ENCODE results near the gene CTIF.

CTIF gene

DNA sequence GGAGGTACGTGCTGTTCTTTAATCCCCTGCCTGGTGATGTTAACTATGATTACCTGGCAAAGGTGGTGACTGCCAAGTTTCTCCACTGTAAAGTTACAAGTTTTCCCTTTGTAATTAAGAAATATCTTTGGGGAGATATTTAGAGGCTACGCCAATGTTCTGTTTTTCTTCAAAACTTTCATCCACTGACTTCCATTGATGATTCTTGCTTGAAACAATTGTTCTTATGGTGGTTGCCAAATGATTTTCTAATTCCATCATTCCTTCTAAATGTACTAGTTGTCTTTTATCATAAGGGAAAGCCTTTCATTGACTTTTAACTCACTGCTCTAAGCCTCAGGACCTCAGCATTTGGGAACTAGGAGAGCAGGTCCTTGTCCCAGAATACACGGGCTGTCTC lies 206.5 kb downstream of the CTIF start:
- no peaks in the 10 kb centered on the region for H3K9me3 Mint-ChIP-seq
- no peak overlapping the region for H3K27ac Mint-ChIP-seq
- DNase-seq (ENCODE audit: low spot score in 2 of 2) (no peak), ATAC-seq (no peak)
- no peaks in the 10 kb centered on the region for H3K36me3 Mint-ChIP-seq
- no peaks in the 10 kb centered on the region for H3K4me1 Mint-ChIP-seq
- H3K4me3 Mint-ChIP-seq, result no peak overlapping the region

DNA sequence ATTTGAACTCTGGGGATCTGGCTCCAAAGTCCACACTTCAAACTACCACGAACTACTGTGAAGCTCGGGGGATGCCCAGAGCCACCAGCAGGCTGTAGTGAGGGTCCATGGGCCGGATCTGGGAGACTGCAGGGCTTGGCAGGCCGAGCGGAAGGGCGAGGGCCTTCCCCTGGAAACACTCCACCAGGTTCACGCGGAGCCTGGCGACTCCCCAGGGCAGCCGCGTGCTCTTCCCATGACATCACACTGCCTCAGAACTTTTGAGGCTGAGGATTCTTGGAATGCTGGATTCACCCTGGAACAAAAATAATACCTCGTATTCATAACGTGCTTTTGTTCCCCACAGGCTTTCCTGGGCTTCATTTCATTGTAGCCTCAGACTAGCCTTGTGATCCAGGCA lies 210.9 kb downstream of the CTIF start:
- Mint-ChIP-seq H3K9me3 (no peaks in the 10 kb centered on the region), H3K4me1 (peaks cover under 1% of the 10 kb centered on the region), H3K4me3 (no peak overlapping the region), H3K27ac (no peak overlapping the region), H3K36me3 (no peaks in the 10 kb centered on the region)
- DNase-seq (ENCODE audit: low spot score in 2 of 2) (no peak), ATAC-seq (no peak)

DNA sequence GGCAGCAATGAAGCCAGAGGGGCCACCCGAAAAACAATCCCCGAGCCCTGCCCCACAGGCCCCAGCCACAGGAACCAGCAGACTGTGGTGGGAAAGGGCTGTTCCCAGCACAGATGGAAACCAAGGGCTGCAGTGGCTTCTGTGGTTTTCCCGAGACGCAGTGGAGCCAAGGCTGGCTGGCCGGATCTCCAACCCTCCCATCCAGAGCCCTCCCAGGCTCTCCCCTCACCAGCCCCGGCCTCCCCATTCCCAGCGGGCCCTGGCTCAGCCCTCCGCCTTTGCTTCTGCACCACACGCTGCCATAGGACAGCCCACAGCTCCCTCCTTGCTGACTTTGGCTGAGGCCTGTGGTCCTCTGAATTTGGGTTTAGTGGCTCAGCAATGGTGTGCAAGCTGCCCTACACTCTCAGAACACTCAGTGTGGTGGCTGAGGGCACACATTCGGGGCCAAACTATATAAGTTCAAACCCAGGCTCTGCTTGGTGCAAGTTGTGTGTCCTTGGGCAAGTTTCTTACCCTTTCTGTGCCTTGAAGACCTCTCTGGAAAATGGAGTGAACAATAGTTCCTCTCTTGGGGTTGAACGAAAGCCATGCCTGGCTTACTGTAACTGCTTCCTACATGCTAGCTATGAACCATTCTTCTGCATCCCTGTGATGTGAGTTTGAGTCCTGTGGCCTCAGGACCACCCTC lies 211.8 kb downstream of the CTIF start:
- Mint-ChIP-seq H3K27ac (peak overlapping the region; percentile 54), H3K9me3 (no peaks in the 10 kb centered on the region), H3K4me3 (no peak overlapping the region), H3K36me3 (no peaks in the 10 kb centered on the region), H3K4me1 (peaks cover 6% of the 10 kb centered on the region)
- no peak for ATAC-seq
- DNase-seq (ENCODE audit: low spot score in 2 of 2), result no peak

DNA sequence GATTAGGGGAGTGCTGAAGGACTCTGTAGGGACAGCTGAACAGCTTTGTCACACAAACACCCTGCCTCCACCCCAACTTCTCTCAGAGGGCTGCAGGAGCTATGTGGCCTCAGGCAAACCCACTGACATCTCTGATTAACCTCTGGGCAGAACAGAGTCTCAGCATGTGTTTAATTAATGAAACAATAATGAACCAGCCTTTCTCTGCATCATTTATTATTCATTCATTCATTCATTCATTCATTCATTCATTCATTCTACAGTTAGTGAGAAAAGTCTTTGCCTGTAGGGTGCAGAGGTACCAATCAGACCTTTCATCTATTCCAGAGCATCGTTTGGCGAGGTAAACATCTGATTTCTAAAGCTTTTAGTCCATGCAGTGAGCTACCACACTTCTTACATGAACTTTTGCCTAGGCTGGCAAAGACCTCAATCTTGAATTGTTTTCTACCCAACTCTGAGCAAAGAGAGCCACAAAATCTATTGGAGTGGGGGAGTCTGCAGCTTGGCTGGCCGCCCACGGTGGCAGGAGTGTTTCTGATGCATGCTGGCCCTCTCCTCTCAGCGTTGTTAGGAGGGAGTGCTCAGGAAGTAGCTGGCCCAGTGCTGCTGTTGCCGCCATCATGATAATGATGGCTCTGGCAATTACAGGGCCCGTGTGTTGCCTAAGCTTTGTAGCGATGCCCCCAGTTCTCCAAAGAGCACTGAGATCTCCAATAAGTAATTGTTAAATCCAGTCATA lies 213.1 kb downstream of the CTIF start:
- no peak overlapping the region for H3K4me3 Mint-ChIP-seq
- peaks cover 6% of the 10 kb centered on the region for H3K4me1 Mint-ChIP-seq
- no peaks in the 10 kb centered on the region for H3K9me3 Mint-ChIP-seq
- ATAC-seq, result no peak
- H3K36me3 Mint-ChIP-seq, result no peaks in the 10 kb centered on the region
- H3K27ac Mint-ChIP-seq, result peak overlapping the region; percentile 54
- DNase-seq (ENCODE audit: low spot score in 2 of 2), result no peak

DNA sequence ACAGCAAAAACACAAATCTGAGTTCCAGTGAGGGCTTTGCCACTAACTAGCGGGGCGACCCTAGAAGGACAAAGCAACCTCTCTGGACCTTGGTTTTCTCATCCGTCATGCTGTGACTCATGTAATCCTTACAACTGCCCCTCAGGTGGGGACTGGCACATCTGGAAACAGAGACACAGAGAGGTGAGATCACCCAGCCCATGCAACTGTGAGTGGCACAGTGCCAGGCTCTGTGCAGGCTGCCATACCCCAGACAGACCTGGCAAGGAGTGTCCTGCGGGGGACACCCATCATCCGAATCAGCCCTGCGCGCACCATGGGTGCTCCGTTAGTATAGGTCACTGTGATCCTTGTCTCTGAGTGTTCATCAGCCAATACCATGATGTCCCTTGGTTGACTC lies 213.6 kb downstream of the CTIF start:
- Mint-ChIP-seq H3K27ac (no peak overlapping the region), H3K9me3 (no peaks in the 10 kb centered on the region), H3K4me1 (peaks cover 6% of the 10 kb centered on the region), H3K36me3 (no peaks in the 10 kb centered on the region), H3K4me3 (no peak overlapping the region)
- ATAC-seq (no peak), DNase-seq (ENCODE audit: low spot score in 2 of 2) (no peak)

DNA sequence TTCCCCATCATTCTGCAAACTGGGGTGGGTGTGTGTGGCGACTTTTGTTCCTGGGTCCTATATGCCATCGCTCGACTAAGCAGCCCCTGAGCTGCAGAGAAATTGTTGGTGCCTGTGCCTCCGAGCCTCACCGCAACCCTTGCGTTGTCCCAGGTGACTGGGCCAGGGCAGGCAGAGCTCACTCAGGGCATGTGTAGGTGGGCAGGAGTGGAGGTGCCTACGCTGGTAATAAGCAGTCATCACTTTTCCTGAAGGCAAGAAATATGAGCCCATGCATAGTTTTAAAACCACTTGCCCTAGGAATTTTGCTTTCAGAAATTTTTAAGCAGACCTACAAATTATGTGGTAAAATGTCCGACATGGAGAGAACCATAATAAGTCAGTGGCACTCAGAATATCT lies 214.1 kb downstream of the CTIF start:
- no peak for DNase-seq (ENCODE audit: low spot score in 2 of 2)
- Mint-ChIP-seq H3K4me3 (no peak overlapping the region), H3K27ac (no peak overlapping the region), H3K9me3 (no peaks in the 10 kb centered on the region), H3K4me1 (peaks cover 6% of the 10 kb centered on the region), H3K36me3 (no peaks in the 10 kb centered on the region)
- no peak for ATAC-seq

DNA sequence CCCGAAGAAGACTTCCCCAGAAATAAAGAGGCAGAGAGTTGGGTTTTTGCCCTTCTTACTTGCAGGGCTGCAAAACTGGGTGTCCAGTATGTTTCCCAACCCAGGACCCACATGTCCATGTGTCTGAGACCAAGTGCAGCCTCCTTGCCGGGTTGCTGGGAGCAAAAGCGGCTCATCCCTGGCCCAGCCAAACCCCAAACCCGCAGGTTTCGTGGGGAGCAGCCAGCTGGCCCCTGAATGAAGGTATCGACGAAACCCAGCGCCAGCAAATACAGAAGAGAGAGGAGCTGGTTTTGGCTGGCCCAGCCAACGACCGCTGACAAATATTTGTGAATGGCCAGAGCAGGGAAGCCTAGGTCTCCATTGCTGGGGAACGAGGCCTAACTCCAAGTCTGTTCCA lies 214.9 kb downstream of the CTIF start:
- DNase-seq (ENCODE audit: low spot score in 2 of 2) (no peak), ATAC-seq (no peak)
- H3K9me3 Mint-ChIP-seq, result no peaks in the 10 kb centered on the region
- peaks cover 6% of the 10 kb centered on the region for H3K4me1 Mint-ChIP-seq
- H3K36me3 Mint-ChIP-seq, result no peaks in the 10 kb centered on the region
- no peak overlapping the region for H3K27ac Mint-ChIP-seq
- no peak overlapping the region for H3K4me3 Mint-ChIP-seq

DNA sequence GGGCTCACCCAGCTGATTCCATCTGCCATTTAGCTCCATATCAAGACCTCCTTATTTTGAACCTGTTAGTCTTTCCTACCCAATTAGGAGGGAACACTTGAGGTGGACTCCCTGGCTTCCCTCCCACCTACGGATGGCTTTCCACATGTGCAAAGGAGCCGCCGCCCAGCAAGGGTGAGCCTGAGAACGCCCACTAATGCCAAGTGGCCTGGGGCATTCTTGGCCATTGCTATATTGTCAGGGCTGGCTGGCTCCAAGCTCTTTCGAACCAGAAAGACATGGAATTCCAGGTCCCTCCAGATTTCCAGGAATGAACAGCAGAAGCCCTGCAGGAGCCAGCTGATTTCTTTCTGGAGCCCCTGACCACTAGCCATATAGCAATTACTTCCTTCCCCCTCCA lies 215.7 kb downstream of the CTIF start:
- H3K4me1 Mint-ChIP-seq, result peaks cover 6% of the 10 kb centered on the region

DNA sequence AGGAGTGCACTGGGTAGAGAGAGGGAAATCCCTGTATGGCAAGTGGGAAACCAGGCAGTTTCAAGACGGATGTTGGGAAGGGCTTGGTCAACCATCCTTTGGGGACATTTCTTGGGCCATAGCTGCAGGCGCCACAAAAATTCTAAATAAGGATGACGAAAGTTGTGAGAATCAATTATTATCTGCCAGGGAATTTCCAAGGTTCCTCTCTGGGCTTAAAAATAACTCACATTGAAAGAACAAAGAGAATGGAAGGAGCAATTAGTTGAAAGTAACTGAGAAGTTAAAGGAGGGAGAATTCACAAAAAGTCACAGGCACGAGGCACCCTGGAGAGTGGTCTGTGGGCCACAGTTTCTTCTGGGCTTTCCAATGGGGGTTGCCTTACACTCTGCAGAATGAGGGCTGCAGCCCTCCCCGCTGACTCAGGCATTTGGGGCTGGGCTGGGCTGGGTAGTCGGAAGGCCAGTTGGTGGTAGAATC lies 216.2 kb downstream of the CTIF start:
- Mint-ChIP-seq H3K4me3 (no peak overlapping the region), H3K9me3 (no peaks in the 10 kb centered on the region), H3K27ac (peak overlapping the region; percentile 79), H3K36me3 (no peaks in the 10 kb centered on the region), H3K4me1 (peaks cover 6% of the 10 kb centered on the region)
- ATAC-seq (no peak), DNase-seq (ENCODE audit: low spot score in 2 of 2) (no peak)

More for the DNA sequence above, 215.7 kb downstream of the CTIF start:
- H3K27ac Mint-ChIP-seq, result peak overlapping the region; percentile 79
- H3K9me3 Mint-ChIP-seq, result no peaks in the 10 kb centered on the region
- no peak for ATAC-seq
- H3K4me3 Mint-ChIP-seq, result no peak overlapping the region
- no peak for DNase-seq (ENCODE audit: low spot score in 2 of 2)
- H3K36me3 Mint-ChIP-seq, result no peaks in the 10 kb centered on the region

DNA sequence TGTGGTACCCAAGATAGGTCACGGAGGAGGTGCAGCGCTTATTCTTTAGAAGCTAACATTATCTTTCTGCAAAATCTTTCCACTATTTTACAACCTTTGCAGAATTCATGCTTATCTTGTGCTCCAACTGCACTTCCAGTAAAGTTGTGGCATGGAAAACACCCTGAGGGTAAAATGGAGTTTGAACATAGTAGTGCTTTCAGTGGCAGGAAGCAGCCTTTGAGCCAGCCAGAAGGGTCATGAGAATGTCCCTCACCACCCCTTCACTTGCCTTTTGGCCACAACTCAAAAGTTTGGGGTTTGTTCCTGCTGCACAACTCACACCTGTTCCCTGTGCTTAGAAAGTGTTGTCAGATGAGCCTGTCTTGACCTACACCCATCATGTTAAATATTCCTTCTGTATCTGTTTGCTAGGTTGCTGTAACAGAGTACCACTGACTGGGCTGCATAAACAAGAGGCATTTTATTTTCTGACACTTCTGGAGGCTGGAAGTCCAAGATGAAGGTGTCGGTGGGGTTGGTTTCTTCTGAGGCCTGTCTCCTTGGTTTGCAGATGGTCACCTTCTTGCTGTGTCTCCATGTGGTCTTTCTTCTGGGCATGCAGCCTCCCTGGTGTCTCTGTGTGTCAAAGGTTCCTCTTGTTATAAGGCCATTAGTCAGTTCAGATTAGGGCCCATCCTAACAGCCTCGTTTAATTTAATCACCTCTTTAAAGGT lies 217.8 kb downstream of the CTIF start:
- Mint-ChIP-seq H3K4me1 (peaks cover 6% of the 10 kb centered on the region), H3K27ac (no peak overlapping the region), H3K4me3 (no peak overlapping the region), H3K36me3 (no peaks in the 10 kb centered on the region), H3K9me3 (no peaks in the 10 kb centered on the region)
- ATAC-seq, result no peak
- no peak for DNase-seq (ENCODE audit: low spot score in 2 of 2)

DNA sequence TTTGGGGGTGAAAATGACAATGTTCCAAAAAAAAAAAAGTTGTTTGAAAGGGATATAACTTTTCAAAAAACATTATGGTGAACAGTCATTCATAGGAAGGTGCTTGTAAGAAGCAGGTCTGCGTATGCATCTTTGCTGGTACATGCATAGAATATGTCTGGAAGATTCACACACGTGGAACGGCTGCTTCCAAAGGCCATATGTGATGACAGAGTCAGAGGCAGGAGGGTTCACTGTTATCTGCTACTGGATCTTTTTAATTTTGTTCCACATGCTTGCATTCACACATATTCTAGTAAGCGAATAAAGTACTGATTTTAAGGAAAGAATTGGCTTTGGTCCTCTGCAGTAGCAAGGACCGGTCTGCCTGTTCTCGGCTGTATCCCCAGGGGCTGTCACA lies 218.5 kb downstream of the CTIF start:
- H3K36me3 Mint-ChIP-seq, result no peaks in the 10 kb centered on the region
- ATAC-seq (no peak), DNase-seq (ENCODE audit: low spot score in 2 of 2) (no peak)
- H3K9me3 Mint-ChIP-seq, result no peaks in the 10 kb centered on the region
- no peak overlapping the region for H3K4me3 Mint-ChIP-seq
- no peak overlapping the region for H3K27ac Mint-ChIP-seq
- peaks cover 6% of the 10 kb centered on the region for H3K4me1 Mint-ChIP-seq

DNA sequence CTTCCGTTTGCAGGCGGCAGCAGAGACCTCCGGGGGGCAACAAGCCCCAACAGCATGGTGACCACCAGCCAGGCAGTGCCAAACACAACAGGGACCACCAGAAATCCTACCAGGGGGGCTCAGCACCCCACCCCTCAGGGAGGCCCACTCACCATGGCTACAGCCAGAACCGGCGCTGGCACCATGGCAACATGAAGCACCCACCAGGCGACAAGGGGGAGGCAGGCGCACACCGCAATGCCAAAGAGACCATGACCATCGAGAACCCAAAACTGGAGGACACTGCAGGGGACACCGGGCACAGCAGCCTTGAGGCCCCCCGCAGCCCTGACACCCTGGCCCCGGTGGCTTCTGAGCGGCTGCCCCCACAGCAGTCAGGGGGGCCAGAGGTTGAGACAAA lies 219.1 kb downstream of the CTIF start:
- ATAC-seq, result no peak
- H3K36me3 Mint-ChIP-seq, result no peaks in the 10 kb centered on the region
- no peaks in the 10 kb centered on the region for H3K9me3 Mint-ChIP-seq
- no peak overlapping the region for H3K27ac Mint-ChIP-seq
- no peak overlapping the region for H3K4me3 Mint-ChIP-seq
- peaks cover 6% of the 10 kb centered on the region for H3K4me1 Mint-ChIP-seq
- no peak for DNase-seq (ENCODE audit: low spot score in 2 of 2)

DNA sequence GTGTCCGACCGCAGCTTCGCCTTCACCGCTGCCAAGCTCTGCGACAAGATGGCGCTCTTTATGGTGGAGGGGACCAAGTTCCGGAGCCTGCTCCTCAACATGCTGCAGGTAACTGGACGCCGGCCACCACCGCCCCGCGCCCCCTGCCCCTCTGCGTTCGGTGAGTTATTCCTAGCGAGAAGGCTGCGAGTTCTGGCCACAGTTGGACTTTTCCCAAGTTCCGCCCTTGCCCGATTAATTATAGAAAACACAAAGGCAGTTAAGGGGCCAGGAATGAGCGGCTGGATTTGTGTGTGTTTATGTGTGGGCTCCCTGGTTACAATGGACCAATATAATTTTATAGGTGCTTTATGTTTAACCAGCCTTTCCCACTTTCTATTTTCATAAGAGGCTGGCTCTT lies 222.8 kb downstream of the CTIF start:
- no peak for ATAC-seq
- DNase-seq (ENCODE audit: low spot score in 2 of 2), result no peak
- no peaks in the 10 kb centered on the region for H3K36me3 Mint-ChIP-seq
- no peak overlapping the region for H3K27ac Mint-ChIP-seq
- H3K9me3 Mint-ChIP-seq, result no peaks in the 10 kb centered on the region
- H3K4me3 Mint-ChIP-seq, result no peak overlapping the region
- H3K4me1 Mint-ChIP-seq, result no peaks in the 10 kb centered on the region

DNA sequence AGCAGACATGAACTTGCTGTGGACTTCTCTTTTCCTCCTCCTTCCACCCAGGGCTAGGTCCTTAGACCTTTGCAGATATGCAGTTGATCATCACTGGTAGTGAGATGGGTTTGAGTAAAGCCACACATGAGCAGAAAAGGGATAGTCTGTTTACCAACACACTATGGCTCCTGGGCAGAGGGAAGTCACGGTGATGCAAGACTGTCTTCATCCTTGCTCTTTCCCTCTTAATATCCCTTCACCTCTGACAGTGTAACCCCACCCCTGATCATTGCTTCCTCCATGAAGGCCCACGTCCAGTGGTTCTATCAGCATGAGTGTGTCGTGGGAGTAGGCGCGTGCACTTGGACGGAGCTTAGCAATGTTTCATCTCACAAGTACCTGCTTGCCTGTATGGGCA lies 223.2 kb downstream of the CTIF start:
- Mint-ChIP-seq H3K36me3 (no peaks in the 10 kb centered on the region), H3K27ac (no peak overlapping the region), H3K4me1 (no peaks in the 10 kb centered on the region), H3K9me3 (no peaks in the 10 kb centered on the region), H3K4me3 (no peak overlapping the region)
- no peak for ATAC-seq
- no peak for DNase-seq (ENCODE audit: low spot score in 2 of 2)

DNA sequence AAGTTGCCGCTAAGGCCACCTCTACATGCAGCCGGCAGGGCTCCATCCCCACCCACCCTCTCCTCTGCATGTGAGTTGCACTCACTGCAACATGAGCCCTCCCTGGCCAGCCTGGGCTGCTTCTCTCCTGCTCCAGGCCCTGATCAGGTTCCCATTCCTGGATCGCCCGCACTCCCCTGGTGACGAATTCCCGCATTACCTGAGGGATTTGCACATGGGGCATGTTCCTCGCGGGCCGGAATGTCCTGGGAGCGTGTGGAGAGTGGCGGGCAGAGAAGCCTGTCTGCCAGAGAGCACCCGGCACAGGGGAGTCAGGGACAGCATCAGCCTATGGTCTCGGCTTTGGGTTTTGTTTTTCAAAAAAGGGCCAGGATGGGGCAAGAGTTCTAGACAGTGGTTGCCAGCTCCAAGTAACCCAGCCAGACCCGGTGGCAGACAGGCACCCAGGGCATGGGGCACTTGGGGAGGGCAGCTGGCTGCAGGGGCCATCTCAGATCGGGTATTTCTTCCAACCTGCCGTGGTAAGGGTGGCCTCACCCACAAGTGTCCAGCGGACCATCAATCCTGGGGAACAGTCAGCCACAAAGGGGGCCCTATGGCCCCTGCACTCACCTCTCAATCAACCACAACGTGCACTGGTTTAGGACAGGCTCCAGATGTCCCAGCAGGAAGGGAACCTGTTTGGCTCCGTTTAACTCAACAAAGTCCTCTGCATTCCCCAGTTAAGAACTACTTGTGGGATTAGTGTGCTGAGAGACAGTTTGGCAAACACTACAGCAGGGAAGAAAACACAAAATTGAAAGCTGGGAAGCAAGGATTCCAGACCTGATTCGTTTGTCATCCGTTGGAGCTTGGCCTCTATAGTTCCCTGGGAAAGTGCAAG lies 224.2 kb downstream of the CTIF start:
- H3K9me3 Mint-ChIP-seq, result no peaks in the 10 kb centered on the region
- no peak for DNase-seq (ENCODE audit: low spot score in 2 of 2)
- H3K4me3 Mint-ChIP-seq, result no peak overlapping the region
- ATAC-seq, result no peak
- H3K27ac Mint-ChIP-seq, result no peak overlapping the region
- H3K36me3 Mint-ChIP-seq, result no peaks in the 10 kb centered on the region
- H3K4me1 Mint-ChIP-seq, result no peaks in the 10 kb centered on the region
